Activated CD4-positive, alpha-beta T cell treated with anti-CD3 and anti-CD28 coated beads for 36 hours (primary cell): ENCODE results near the gene INVS. TPM values are rescaled to one million over a fixed set of nuclear protein-coding genes. Genes with fewer than 3 reads are reported as not detected.

ENCODE experiments used
- ATAC-seq: fragments of 200-7000 bp; cut with Tn5 transposase; one replicate; pipeline ENCODE4 v1.10.0; 2021; ENCODE audit warnings: mild to moderate bottlenecking, moderate library complexity
- CTCF ChIA-PET: fragments of 350-600 bp; sonication (Branson Sonifier 250); formaldehyde crosslinking; loops from one replicate; lab custom pipeline; 2021; ENCODE audit warnings: antibody characterized with exemption; lab: Charles Lee
- POLR2A ChIA-PET: fragments of 350-600 bp; sonication (Branson Sonifier 250); formaldehyde crosslinking; loops from one replicate; lab custom pipeline; 2021; ENCODE audit warnings: antibody characterized with exemption, inconsistent platforms; lab: Charles Lee
- DNase-seq: peaks from one replicate; pipeline ENCODE4 v3.0.0-alpha.2; 2020
- H3K27ac Mint-ChIP-seq: one replicate; pipeline ENCODE4 v1.8.0; 2021; ENCODE audit warnings: mixed read lengths
- H3K27me3 Mint-ChIP-seq: one replicate; pipeline ENCODE4 v1.8.0; 2021; ENCODE audit warnings: mixed read lengths
- H3K36me3 Mint-ChIP-seq: one replicate; pipeline ENCODE4 v1.8.0; 2021; ENCODE audit warnings: low read depth, mixed read lengths
- H3K4me1 Mint-ChIP-seq: one replicate; pipeline ENCODE4 v1.8.0; 2021; ENCODE audit warnings: mixed read lengths
- H3K4me3 Mint-ChIP-seq: one replicate; pipeline ENCODE4 v1.8.0; 2021; ENCODE audit warnings: mild to moderate bottlenecking, moderate library complexity, mixed read lengths
- H3K9me3 Mint-ChIP-seq: one replicate; pipeline ENCODE4 v1.8.0; 2021; ENCODE audit warnings: low read depth, mixed read lengths
- intact Hi-C, 2 experiments: fragments of 100-400 bp; cut with DNase I in 1 of 2; cut with micrococcal nuclease in 1 of 2; formaldehyde crosslinking; loops; one replicate each; pipeline versions ENCODE4 v1.14.2 to v1.15.1; 2022 to 2024; cut with DNase I, micrococcal nuclease
- total RNA-seq, 2 experiments: library from RNA; stranded (reverse); gene quantifications; one replicate each; pipeline ENCODE4 v1.2.3, GENCODE V29; 2021

The INVS gene
- total RNA-seq, 2 experiments from 2014 or later, result 14.1 to 19.3 TPM

DNA sequence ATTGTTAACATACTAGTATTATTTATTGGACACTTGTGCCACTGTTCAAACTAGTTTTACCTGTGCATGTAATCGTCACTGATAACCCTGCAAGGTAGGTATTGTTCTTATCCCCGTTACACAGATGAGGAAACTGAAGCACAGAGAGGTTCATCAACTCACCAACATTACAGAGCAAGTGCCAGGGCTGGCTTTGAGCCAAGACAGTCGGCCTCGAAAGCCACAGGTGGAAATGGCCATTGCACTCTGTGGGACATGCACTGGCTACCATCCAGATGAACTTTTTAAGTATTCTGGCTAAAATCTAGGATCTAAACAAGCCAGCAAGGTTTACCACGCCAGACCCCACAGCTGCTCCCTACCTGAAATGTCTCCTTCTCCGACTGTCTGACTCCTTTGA is 195.8 kb downstream of the INVS start:
- no peak overlapping the region for H3K27ac Mint-ChIP-seq
- DNase-seq, result no peak
- H3K36me3 Mint-ChIP-seq, result peaks cover 14% of the 10 kb centered on the region
- H3K27me3 Mint-ChIP-seq, result no peaks in the 10 kb centered on the region
- intact Hi-C loops, result no loop called here
- no peak for ATAC-seq
- no peak overlapping the region for H3K4me3 Mint-ChIP-seq
- CTCF ChIA-PET, result no interaction called here
- POLR2A ChIA-PET, result no interaction called here
- H3K4me1 Mint-ChIP-seq, result no peaks in the 10 kb centered on the region
- no peaks in the 10 kb centered on the region for H3K9me3 Mint-ChIP-seq

DNA sequence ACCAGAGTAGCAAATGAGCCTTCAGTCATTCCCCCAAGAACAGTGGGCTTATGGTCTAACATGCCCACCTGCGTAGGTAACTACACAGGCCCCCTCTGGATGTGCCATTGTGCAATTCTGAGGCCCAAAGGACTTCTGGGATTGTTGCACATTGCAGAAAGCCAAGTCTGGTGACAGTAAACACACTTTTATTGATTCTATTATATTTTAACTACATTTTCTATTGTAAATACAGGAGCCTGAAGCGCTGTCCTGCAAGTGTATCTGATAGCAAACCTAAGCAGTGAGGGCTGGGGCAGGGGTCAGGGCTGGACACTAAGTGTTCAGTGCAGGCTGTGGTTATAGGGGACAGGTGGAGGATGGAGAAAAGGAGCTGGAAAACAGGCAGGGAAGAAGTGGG is 196.2 kb downstream of the INVS start:
- Mint-ChIP-seq H3K27me3 (no peaks in the 10 kb centered on the region), H3K36me3 (peaks cover 11% of the 10 kb centered on the region), H3K4me3 (no peak overlapping the region), H3K27ac (no peak overlapping the region), H3K9me3 (no peaks in the 10 kb centered on the region), H3K4me1 (no peaks in the 10 kb centered on the region)
- intact Hi-C loops, result no loop called here
- DNase-seq, result no peak
- POLR2A ChIA-PET, result no interaction called here
- CTCF ChIA-PET, result no interaction called here
- no peak for ATAC-seq

DNA sequence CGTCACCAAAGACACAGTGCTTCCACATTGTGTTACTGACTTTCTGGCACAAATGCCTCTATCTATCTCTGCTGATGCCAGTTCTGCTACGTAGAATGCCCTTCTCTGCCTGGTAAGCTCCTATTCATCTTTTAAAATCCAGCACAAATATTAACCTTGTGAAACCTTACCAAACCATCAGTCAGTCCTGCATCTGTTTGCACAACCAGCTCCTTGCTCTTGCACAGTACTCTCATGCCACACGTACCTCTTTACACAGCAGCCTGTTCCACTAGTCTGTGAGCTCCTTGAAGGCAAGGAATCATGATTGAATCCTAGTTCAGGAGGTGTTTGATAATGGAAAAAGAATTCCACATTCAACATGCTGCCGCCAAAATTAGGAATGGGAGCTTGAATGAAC is 197.4 kb downstream of the INVS start:
- no peak overlapping the region for H3K4me3 Mint-ChIP-seq
- H3K36me3 Mint-ChIP-seq, result peaks cover 15% of the 10 kb centered on the region
- no peaks in the 10 kb centered on the region for H3K9me3 Mint-ChIP-seq
- ATAC-seq (no peak), DNase-seq (no peak)
- H3K4me1 Mint-ChIP-seq, result no peaks in the 10 kb centered on the region
- ChIA-PET CTCF (interaction anchor here (0.5 to 1.1 kb wide), 7 partner anchors 9 to 842 kb away, joined by 3 to 5 read pairs (median 3); no protein-coding TSS in a partner anchor), POLR2A (no interaction called here)
- H3K27me3 Mint-ChIP-seq, result no peaks in the 10 kb centered on the region
- H3K27ac Mint-ChIP-seq, result no peak overlapping the region
- intact Hi-C loops, result no loop called here

DNA sequence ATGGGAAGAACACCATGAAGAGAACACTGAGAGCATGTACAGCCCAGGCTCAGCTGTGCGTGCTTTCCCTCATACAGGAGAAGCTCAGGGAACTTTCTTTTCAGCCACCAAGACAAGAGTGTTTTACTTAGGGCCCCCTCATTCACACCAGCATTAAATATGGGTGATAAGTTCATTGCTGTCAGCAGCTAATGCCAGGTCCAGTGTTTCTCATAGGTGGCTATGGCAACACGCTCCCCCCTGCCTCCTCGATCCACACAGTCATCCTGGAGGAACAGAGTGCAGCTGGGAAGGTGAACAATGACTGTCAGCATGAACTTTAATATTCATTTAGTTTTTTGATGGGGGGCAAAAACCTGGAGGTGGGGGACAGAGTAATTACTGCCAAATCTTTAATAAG is 199.3 kb downstream of the INVS start:
- peak overlapping the region; percentile 11 for H3K27ac Mint-ChIP-seq
- no peaks in the 10 kb centered on the region for H3K9me3 Mint-ChIP-seq
- POLR2A ChIA-PET, result no interaction called here
- H3K27me3 Mint-ChIP-seq, result no peaks in the 10 kb centered on the region
- no peak for ATAC-seq
- no peak overlapping the region for H3K4me3 Mint-ChIP-seq
- DNase-seq, result no peak
- CTCF ChIA-PET, result no interaction called here
- peaks cover 25% of the 10 kb centered on the region for H3K36me3 Mint-ChIP-seq
- intact Hi-C loops, result no loop called here
- H3K4me1 Mint-ChIP-seq, result no peaks in the 10 kb centered on the region

DNA sequence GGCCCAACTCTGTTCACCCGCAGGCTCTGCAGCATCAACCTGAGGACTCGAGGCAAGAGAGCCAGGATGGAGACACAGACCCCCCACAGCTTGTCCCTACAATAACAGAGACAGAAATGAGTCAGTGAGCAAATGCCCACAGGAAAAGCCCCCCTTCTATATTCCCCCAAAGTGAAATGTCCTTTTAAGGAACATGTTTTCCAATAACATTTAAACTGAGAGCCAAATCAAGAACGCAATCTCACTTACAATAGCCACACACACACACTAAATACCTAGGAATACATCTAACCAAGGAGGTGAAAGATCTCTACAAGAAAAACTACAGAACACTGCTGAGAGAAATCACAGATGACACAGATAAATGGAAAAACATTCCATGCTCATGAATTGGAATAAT is 204.7 kb downstream of the INVS start:
- H3K27ac Mint-ChIP-seq, result no peak overlapping the region
- CTCF ChIA-PET, result no interaction called here
- no peaks in the 10 kb centered on the region for H3K4me1 Mint-ChIP-seq

DNA sequence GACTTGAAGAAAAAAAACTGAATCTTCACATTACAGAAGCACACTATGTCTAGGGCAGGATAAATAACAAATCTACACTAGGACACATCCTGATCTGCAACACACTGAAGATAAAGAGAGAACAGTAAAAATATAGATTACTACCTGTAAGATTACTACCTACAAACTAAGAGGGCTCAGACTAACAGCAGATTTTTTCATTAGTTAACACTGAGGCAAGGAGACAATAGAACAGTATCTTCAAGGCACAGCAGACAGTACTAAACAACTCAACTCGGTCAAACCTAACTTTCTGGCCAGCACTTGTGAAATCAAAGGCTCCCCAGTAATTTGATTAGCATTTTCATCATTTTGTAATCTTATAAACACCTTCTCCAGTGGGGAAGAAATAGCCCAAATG is 207.2 kb downstream of the INVS start:
- no peak for ATAC-seq
- Mint-ChIP-seq H3K27ac (no peak overlapping the region), H3K4me3 (no peak overlapping the region), H3K4me1 (peaks cover 8% of the 10 kb centered on the region), H3K9me3 (no peaks in the 10 kb centered on the region), H3K36me3 (peaks cover 73% of the 10 kb centered on the region), H3K27me3 (no peaks in the 10 kb centered on the region)
- intact Hi-C loops, result no loop called here
- POLR2A ChIA-PET, result no interaction called here
- CTCF ChIA-PET, result interaction anchor here (1.4 to 2.2 kb wide), 2 partner anchors 15 to 18 kb away, joined by 6 to 16 read pairs; no protein-coding TSS in a partner anchor
- no peak for DNase-seq

More for the DNA sequence above, 204.7 kb downstream of the INVS start:
- H3K9me3 Mint-ChIP-seq, result no peaks in the 10 kb centered on the region
- no peak overlapping the region for H3K4me3 Mint-ChIP-seq
- DNase-seq (no peak), ATAC-seq (no peak)
- no peaks in the 10 kb centered on the region for H3K27me3 Mint-ChIP-seq
- intact Hi-C loops, result no loop called here
- peaks cover 58% of the 10 kb centered on the region for H3K36me3 Mint-ChIP-seq
- POLR2A ChIA-PET, result no interaction called here

DNA sequence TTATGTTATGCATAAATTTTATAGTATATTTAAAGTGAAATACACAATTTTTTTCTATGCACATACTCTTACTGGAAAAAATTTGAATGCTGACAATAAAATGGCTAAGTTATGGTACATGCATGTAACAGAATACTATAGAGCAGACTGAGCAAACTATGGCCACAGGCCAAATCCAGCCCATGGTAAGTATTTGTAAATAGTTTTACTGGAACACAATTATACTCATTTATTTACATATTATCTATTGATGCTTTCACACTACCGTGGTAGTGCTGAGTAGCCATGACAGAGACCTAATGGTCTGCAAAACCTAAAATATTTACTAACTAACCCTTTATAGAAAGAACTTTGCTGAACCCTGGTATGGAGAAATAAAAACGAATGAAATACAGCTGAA is 208.0 kb downstream of the INVS start:
- ATAC-seq (no peak), DNase-seq (no peak)
- ChIA-PET POLR2A (no interaction called here), CTCF (no interaction called here)
- Mint-ChIP-seq H3K4me1 (peaks cover 13% of the 10 kb centered on the region), H3K4me3 (no peak overlapping the region), H3K36me3 (peaks cover 73% of the 10 kb centered on the region), H3K9me3 (no peaks in the 10 kb centered on the region), H3K27ac (no peak overlapping the region), H3K27me3 (no peaks in the 10 kb centered on the region)
- intact Hi-C loops, result no loop called here

DNA sequence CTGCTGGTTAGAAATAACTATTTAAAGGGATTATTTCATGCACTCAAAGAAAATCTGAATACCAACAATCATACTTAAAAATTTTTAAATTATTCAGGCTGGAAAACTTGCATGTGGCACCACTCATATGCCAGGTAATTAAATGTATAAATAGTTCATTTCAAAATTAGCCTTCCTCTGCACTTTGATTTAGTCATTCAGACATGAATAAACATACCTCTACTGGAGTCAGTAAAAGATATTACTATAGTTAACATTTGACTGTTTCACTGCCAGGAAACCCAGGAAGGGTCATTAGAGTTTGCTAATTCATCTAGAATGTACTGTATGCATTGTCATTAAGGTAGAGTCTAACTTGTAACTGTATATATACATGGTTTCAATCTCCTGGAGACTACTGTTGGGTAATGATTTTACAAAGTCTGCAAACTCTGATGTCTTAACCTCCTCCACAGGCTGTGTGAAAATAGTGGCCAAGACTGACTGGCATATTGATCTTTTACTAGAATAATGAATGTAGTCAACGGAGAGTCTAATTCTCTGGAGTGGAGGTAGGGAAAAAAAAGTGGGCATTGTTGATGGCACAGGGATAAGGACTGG is 210.0 kb downstream of the INVS start:
- no peaks in the 10 kb centered on the region for H3K9me3 Mint-ChIP-seq
- H3K27ac Mint-ChIP-seq, result no peak overlapping the region

DNA sequence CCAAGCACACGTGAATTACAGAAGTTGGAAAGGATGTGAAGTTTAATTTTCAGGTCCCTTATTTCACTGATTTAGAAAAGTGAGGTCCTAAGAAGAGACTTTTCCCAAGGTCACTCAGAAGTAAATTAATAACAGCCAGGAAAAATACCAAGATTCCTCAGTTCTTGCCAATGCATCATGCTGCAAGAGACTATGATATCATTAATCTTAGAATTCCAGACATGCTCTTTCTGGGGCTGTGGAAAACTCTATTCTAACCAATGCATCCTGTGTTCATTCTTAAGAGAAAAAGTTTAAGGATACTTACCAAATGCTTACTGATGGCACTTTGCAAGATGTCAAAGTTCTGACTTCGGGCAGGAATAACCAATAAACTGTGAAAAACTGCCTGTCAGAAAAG is 210.9 kb downstream of the INVS start:
- intact Hi-C loops, result no loop called here
- H3K27me3 Mint-ChIP-seq, result no peaks in the 10 kb centered on the region
- ATAC-seq (no peak), DNase-seq (no peak)
- CTCF ChIA-PET, result interaction anchor here (0.7 kb wide), 1 partner anchor 1312 kb away, joined by 3 read pairs; no protein-coding TSS in a partner anchor
- H3K4me3 Mint-ChIP-seq, result no peak overlapping the region
- peaks cover 17% of the 10 kb centered on the region for H3K4me1 Mint-ChIP-seq
- H3K27ac Mint-ChIP-seq, result no peak overlapping the region
- peaks cover 66% of the 10 kb centered on the region for H3K36me3 Mint-ChIP-seq
- POLR2A ChIA-PET, result no interaction called here
- no peaks in the 10 kb centered on the region for H3K9me3 Mint-ChIP-seq

More for the DNA sequence above, 210.0 kb downstream of the INVS start:
- CTCF ChIA-PET, result no interaction called here
- Mint-ChIP-seq H3K4me3 (no peak overlapping the region), H3K27me3 (no peaks in the 10 kb centered on the region), H3K4me1 (peaks cover 13% of the 10 kb centered on the region), H3K36me3 (peaks cover 65% of the 10 kb centered on the region)
- POLR2A ChIA-PET, result no interaction called here
- DNase-seq (no peak), ATAC-seq (peak; percentile 47)
- intact Hi-C loops, result no loop called here

DNA sequence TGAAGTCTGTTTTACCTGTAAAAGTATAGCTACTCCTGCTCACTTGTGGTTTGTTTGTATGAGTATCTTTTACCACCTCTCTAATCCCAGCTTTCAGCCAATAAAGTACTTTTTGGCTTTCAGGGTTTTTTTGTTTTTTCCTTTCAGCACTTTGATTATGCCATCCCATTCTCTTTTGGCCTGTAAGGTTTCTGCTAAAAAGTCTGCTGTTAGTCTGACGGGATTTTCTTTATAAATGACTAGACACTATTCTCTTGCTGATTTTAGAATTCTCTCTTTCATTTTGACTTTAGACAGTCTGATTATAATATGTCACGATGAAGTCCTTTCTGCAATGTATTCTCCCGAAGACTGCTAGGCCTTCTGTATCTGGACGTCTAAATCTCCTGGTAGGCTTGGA is 216.5 kb downstream of the INVS start:
- no peak for ATAC-seq
- intact Hi-C loops, result no loop called here
- H3K36me3 Mint-ChIP-seq, result peaks cover 67% of the 10 kb centered on the region
- H3K27ac Mint-ChIP-seq, result no peak overlapping the region
- ChIA-PET CTCF (interaction anchor here (2.2 kb wide), 1 partner anchor 10 kb away, joined by 16 read pairs; no protein-coding TSS in a partner anchor), POLR2A (no interaction called here)
- no peak overlapping the region for H3K4me3 Mint-ChIP-seq
- H3K4me1 Mint-ChIP-seq, result peaks cover 35% of the 10 kb centered on the region
- H3K27me3 Mint-ChIP-seq, result no peaks in the 10 kb centered on the region
- no peaks in the 10 kb centered on the region for H3K9me3 Mint-ChIP-seq
- no peak for DNase-seq

DNA sequence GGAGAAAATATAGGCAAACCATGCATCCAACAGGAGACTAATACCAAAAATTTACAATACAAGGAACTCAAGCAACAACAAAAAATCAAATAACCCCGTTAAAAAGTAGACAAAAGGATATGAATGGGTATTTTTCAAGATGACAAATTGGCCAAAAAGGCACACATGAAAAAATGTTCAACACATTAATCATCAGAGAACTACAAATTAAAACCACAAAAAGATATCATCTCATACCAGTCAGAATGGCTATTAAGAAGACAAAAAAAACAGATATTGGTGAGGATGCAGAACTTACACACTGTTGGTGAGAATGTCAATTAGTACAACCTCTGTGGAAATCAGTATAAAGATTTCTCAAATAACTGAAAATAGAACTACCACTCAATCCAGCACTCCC is 218.7 kb downstream of the INVS start:
- ChIA-PET CTCF (no interaction called here), POLR2A (no interaction called here)
- no peak for ATAC-seq
- H3K36me3 Mint-ChIP-seq, result peaks cover 52% of the 10 kb centered on the region
- H3K4me3 Mint-ChIP-seq, result no peak overlapping the region
- intact Hi-C loops, result no loop called here
- H3K4me1 Mint-ChIP-seq, result peaks cover 35% of the 10 kb centered on the region
- no peaks in the 10 kb centered on the region for H3K27me3 Mint-ChIP-seq
- H3K27ac Mint-ChIP-seq, result no peak overlapping the region
- H3K9me3 Mint-ChIP-seq, result no peaks in the 10 kb centered on the region
- DNase-seq, result no peak

DNA sequence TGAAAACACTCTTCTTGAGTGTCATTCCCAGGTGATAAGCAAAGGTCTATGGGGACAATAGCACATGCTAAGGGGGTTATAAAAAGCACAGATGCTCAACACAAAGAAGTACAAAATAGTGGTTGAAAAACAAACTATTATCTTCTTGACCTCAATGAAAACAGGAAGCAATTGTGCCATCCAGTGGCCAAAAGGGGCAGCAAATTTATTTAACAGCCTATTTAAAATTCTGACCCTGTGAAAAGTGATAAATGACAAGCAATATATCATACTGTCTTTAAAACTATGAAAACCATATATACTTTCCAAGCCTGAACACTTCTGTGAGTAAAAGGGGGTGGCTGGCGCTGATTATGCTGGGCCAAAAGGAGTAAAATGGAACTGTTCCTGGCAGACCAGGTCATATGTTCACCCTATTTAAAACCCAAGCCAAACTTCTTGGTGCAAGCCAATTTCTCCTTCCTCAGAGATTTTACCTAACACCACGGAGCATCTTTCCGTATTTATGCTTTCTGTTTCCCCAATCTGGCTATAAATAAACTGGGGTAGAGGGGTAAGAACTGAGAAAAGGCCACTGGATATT is 224.0 kb downstream of the INVS start:
- ChIA-PET POLR2A (no interaction called here), CTCF (interaction anchor here (0.5 to 3.9 kb wide), 12 partner anchors 14 to 1160 kb away, joined by 3 to 33 read pairs (median 5); no protein-coding TSS in a partner anchor)
- Mint-ChIP-seq H3K4me1 (peaks cover 13% of the 10 kb centered on the region), H3K9me3 (no peaks in the 10 kb centered on the region), H3K27ac (no peak overlapping the region), H3K36me3 (peaks cover 33% of the 10 kb centered on the region), H3K4me3 (no peak overlapping the region), H3K27me3 (no peaks in the 10 kb centered on the region)
- DNase-seq (peak; percentile 49), ATAC-seq (no peak)
- intact Hi-C loops, result loop anchor here (5.0 to 10.0 kb wide), 4 partner anchors 272 to 1161 kb away; partner anchors contain the start of gene NR4A3 (in 1 of the 2)
